Measurements from ENCODE around the gene PHF2.

PHF2 gene

DNA sequence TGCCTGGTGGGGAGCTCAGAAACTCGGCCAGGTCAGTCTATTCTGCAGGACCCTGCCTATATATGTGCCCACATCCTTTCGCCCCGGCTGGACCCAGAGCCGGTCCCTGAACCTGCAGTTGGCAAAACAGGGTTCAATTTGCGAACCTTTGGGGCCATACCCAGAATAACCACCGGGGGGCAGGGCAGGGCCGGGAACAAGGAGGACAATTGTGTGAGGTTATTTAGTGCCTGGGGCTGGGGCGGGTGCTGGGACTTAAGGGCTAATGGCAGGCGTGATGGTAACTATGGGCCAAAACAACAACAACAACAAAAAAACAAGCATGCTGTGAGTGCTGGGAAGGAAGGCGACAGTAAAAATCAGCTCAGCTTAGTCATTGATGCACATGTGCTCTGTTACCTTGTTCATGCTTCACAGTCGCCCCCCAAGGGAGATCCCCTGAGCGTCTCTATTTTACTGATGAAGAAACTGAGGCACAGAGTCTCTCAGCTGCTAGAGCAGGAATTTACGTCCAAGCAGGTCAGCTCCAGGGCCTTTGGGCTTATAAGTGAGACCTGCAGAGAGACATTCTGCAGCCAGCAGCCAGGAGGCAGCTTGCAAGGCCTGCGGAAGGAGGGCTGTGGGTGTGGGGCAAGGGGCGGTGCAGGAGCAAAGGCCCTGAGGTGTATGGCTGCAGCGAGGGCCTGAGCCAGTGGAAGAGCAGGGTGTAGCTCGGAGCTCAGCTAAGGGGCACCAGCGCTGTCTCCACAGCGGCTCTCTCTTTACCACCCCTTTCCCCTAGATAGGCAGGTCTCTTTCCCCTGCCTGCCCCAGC lies 106.0 kb downstream of the PHF2 start:
- DNase-seq, result peak; percentile 46

DNA sequence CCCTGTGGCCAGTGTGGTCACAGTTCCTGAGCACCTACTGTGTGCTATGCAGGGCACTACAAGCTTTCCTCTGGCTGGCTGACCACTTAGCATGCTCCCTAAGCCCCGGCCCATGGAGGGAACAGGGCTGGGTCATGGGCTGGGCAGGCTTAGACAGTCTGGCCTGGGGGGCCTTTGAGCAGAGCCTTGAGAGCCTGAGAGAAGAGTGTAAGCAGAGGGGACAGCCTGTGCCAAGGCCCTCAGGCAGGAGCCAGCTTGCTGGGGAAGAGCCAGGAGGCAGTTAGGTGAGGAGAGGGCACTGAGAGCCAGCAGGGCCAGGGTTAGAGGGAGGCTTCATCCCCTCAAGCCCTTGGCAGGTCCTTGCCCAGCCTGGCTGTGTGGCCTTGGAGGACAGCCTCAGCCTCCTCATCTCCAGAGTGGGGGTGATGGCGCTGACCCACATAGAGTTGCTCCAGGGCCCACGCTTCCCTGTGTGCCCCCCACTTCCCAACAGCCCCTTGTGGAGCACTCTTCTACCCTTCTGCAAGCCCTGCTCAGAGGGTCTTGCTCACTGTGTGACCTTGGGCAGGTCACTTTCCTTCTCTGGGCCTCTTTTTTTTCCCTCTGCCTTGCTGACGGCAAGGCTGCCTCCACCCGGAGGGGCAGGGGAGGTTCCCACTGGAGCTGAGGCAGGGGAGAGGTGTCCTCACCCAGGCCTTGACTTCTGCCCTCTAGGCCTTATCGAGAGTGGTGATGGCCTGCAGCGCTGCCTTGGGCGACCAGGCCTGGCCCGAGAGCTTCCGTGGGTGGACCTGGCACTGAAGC lies 107.1 kb downstream of the PHF2 start:
- no peak for DNase-seq

DNA sequence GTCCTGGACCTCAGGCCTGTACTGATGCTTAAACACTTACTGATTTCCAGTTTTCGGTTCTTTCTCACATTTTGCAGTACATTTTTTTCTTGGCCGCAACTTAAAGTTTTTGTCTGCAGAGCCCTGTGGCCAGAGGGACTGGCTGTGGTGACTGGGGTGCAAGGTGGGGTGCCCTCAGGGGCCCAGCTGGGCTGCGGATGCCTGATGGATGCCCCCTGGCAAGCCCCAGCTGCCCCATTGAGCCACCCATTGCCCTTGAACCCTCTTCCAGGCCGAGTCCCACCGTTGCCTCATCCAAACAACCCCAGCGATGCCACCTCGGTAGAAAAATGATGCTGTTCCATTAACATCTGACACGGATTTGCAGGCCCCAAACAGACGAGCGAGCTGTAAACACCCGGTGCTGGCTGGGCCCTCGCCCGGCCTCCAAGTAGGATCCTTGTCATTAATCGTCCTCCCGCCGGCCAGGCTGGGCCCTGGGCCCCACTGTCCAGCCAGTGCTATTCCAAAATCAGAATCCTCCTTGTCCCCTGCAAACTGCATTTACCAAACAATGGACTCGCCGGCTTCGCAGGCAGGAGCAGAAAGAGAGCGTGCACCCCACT lies 107.9 kb downstream of the PHF2 start:
- no peak for DNase-seq

DNA sequence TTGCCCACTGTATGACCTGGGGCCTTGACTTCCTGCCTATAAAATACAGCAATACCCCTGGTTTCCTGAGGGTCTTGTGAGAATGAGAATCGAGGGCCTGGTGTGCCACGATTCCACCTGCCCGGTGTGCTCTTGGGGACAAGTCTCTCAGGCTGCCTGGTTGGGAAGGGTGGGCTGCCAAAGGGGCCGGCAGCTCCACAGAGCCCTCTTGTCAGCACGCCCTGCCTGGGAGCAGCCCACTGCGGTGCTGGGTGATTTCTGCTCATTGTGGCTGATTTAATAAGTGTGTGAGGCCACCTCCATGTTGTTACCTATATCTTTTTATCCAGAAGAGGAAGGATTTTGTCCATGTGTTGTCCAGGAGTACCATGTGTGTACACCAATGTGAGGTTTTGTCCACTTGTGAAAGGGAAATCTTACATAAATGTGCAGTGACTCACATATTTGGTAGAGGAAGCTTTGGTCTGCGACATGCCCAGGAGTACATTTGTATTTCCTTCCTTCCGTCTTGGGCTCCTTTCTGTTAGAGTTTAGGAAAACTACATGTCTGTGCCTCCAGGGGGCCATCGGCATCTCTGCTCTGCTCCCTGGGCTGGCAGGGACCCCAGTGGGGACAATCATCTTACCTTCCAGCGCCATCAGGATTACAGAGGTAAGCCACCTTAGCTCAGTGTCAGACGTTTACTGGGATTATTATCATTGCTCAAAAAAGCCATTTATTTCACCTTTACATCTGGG lies 108.6 kb downstream of the PHF2 start:
- DNase-seq, result peak; percentile 11

DNA sequence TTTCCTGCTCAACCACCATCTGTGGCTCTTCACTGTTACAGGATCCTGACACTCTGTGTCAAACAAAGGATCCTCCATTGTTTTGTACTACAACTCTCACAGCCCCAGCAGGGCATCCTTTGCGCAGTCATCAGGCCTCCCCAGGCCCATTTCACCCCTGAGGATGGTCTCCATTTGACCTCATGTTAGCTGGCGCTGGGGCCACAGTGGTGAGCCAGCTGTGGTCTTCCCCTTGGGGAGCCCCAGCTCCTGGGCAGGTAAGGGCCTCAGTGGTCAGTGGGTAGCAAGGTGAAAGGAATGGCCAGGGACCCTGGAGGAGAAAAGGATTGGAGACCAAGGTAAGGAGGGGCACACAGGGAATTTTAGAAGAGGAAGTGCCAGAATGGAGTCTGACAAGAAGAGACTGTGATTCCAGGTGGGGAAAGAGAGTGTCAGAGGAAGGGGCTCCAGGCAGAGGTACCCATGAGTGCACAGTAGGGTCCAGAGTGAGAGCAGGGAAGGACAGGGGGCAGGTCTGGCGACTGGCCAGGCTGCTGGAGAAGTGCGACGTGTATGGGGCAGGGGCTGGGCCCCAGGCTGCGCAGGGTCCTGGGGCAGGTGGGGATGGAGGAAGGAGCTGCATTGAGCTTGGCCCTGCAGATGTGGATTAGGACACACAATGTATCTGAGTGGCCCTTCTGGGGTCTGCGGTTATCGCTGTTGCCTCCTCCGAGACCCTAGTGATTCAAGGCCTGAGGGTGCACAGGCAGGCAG lies 109.9 kb downstream of the PHF2 start:
- DNase-seq, result no peak

DNA sequence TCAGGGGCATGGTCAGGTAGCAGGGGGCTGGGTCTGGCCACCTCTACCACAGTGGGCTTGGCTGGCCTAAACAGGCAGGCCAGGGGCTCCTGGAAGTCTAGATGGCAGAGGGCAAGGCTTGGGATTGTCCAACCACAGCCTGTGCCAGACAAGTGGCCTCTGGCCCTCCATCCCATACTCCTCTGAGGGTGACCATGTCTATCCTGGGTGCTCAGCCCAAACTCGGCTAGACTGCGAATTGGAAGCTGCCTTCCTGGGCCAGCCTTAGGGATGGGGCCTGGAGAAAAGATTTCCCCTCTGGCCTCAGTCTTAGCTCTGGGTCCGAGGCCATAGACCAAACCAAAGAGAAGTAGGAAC lies 110.5 kb downstream of the PHF2 start:
- DNase-seq, result no peak

DNA sequence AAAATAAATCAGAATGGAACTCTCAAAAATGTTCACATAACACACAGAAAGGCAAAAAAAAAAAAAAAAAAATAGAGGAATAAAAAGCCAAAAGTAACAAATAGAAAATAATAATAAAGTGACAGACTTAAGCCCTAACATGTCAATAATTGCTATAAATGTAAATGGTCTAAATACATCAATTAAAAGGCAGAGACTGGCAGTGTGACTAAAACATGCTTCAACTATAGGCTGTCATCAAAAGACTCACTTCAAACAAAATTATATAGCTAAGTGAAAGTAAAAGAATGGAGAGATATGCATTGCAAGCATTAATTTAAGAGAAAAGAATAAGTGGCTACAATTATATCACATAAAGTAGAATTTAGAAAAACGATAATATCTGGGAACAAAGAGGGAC lies 114.2 kb downstream of the PHF2 start:
- no peak for DNase-seq

DNA sequence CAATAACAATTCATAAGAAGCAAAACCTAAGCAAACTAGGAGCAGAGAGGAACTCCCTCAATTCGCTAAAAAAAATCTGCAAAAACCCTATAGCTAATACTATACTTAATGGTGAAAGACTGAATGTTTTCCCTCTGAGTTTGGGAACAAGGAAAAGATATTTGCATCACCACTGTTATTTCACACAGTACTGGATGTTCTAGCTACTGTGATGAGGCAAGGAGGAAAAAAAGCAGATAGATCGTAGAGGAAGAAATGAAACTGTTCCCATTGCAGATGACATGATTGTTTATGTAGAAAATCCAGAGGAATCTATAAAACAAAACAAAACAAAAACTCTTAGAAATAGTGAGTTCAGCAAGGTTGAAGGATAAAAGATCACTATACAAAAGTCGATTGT lies 116.7 kb downstream of the PHF2 start:
- DNase-seq, result no peak

DNA sequence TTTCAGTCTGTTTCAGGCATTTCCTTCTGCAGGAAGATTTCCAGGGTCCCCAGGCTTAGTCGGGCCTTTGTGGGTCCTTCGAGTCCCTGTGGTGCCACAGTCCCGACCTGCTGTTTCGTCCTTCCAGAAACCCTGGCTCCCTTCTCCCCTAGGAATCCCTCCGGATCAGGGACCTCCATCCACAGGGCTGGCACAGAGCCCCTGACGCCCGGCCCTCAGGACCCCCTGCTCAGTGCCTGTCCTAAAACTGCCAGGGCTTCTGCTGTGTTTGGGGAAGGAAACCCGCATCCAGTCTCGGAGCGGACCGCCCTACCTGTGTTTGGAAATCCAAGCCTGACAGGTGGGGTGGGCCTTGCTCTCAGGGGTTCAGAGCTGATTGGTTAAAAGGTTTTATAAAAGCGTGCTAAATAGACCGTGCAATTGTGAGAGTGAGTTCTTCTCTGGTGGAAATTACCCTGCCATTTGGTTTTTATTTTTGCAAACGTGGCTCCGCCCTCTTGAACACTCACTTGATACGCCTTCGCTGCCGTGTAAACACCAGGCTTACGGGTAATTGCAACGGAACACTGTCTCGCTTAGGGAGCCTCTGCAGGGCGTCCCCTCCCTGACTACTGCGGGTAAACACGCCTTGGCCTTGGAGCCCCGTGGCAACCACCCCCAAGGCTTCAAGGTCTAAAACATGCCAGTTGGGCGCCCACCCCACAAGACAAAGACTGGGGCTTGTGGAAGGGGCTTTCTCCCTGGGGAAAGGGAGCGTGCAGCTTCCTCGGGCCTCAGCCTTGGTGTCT lies 121.2 kb downstream of the PHF2 start:
- DNase-seq, result peak; percentile 91

DNA sequence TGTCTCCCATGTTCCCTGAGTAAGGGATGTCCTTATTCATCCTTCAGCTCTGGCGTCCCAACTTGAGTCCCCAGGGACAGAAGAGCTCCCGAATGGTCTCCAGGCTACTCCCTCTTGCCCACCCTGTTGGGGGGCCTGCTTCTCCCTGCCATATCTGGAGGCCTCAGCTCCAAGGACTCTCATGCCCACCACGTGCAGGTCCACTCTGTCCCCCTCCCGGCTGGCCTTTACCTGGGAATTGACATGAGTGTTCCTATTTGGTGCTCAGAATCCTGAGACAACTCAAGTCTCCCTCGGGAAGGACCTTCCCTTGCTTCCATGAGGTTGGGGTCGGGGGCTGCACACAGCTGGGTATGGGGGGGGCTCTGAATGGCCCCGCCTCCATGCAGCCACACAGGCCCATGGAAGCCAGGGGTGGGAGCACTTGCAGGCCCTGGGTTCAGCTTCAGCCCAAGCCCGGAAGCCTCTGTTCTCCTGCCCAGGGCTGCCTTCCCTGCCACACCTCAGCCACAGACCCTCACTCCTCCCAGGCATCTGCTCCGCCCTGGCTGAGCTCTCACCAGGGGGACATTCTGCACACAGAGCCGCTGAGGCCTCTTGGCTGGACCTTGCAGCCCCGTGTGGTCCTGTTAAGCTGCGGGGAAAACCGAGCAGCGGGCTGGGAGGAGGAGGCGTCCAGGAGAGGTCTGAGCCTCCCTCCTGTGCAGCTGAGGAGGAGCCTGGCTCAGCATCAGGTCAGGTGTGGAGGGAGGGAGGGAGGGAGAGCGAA lies 121.9 kb downstream of the PHF2 start:
- DNase-seq, result peak; percentile 59

DNA sequence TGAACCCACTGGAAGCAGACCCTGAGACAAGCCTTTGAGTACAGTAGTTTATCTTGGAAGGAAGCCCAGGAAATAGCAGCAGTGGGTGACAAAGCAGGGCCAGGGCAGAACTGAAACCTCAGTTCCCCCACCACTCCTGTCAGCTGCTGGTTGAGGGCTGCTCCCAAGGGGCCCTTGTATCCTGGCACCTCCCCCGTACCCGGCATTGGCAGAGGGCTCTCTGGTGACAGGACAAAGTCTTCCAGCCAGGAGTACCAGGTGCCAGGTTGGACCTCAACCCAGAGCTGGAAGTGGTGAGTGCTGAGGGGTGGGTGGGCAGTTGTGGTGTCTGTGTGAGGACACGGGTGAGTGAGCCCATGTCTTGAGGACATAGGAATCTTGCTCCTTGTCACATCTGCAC lies 123.3 kb downstream of the PHF2 start:
- DNase-seq, result no peak

DNA sequence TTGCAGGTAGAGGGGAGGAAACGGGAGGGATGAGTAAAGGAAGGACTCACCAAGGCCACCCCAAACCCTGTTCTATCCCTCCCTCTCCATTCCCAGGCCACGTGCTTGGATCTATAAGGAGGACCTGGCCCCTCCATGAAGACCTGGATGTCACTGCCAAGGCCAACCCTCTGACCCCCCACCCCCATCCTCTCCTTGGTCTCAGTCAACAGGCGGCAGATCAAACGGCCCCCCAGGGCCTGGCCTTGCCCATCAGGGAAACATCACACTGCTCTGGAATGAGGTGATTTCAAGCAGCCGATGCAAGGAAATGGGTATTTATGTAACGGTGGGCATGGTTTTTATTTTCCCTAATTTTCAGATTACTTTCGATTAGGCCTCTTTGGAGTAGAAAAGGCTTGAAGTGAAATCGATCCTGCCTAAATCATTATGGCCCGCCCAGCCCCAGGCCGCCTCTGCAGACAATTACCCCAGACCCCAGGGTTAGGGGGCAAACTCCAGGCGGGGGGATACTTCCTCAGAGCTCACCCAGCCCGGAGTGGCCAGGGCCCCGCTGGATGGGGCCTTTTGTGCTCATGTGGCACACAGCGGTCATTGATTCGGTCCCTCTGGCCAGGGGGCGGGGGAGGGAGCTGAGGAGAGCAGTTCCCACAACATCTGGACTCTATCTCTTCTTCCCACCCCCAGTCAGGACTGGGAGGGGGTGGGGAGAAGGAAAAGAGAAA lies 125.3 kb downstream of the PHF2 start:
- DNase-seq, result no peak

DNA sequence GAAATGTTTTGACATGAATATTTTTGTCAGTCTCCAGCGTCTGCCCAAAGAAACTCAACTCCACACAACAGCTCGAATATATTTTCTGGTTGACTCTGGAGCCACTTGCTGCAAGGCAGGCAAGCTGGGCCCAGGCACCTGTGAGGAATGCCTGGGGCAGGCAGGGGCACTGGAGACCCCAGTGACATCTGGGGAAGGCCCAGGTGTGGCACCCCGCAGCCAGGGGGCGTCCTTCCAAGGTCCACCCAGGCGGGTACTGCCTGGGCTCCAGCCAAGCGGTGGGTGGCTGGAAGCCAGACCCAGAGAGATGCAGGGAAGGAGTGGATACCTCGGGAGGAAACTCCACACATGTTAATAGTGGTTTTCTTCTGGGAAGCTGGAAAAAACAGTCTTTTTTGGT lies 125.9 kb downstream of the PHF2 start:
- DNase-seq, result no peak

DNA sequence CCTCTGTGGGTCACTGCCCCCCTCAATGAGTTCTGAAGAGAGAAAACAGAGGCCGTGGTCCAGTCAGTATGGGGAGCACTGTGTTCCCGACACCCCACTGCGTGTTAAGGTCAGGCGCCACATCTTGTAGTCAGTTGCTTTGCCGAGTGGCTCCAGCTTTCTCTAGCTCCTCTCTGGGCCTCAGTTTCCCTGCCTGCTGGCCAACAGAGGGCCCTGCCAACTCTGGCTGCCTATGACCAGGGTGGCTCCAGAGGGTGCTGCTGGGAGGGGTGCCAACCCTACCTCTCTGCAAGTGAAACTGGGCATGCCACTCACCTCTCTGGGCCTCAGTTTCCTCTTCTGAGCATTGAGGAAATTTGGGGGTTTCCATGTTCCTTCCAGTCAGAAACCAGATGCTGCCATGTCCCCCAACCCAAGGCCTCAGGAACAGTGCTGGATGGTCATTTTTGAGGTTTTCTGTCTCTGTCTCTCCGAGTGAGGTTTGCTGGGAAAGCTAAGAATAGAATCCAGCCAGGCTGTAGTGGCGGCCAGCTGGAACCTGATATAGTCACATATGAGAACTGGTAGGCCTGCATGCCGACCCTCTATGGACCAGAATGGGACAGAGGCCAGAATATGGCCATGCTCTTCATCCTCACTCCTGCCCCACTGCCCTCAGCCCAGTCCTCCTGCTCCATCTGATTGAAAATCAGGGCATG lies 132.1 kb downstream of the PHF2 start:
- DNase-seq, result no peak

DNA sequence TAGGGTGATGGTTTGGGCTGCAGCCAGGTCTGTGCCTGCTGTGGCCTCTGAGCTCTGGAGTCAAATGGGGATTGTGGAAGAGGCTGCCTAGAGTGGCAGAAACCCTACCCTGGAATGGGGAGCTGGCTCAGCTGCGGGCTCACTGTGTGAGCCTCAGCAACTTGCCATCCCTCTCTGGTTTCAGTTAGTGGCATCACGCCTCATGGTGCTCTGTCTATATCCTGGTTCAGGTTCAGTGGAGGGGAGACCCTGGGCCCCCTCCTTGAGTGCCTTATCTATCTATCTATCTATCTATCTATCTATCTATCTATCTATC lies 132.6 kb downstream of the PHF2 start:
- no peak for DNase-seq

DNA sequence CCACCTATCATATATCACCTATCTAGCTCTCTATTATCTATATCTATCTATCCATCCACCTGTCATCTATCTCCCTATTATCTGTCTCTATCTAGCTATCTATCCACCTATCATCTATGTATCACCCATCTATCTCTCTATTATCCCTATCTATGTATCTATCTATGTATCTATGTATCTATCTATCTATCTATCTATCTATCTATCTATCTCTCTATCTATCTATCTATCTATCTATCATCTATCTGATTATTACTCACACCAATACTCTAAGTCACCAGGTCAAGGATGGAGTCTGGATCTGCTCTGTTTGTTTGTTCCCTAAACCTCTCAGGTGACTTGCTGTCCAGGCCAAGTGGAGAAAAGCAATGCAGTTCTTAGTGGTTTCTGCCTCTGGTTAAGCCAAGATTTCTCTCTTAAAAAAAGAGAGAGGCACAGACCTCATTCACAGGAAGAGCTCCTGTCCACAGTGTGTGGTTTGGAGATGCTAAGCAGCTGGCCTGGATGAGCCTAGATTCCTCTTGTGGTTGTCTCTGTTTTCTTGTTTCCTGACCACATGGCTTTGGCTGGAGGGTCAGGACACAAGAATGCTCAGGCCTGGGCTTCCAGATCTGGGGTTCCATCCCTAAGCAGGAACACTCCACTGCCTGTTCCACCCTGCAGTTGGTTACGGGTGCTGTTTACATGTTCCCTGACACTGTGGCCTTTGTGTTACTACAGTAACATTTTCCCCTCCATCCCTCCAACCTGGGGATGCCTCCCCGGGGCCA lies 133.4 kb downstream of the PHF2 start:
- no peak for DNase-seq

DNA sequence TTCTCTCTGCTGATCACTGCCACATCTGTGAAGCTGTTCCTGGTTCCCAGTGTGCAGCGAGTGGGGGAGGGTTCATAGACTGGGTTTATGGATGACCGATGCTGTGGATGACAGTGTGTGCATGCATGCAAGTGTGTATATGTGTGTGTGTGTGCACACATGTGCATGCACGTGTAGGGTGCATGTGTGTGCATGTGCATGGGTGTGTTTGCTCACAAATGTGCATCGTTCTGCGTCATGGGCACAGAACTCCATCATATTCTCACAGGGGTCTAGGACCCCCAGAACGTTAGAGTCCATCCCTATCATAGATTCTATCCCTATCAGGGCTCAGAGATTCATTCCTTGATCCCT lies 134.0 kb downstream of the PHF2 start:
- no peak for DNase-seq

DNA sequence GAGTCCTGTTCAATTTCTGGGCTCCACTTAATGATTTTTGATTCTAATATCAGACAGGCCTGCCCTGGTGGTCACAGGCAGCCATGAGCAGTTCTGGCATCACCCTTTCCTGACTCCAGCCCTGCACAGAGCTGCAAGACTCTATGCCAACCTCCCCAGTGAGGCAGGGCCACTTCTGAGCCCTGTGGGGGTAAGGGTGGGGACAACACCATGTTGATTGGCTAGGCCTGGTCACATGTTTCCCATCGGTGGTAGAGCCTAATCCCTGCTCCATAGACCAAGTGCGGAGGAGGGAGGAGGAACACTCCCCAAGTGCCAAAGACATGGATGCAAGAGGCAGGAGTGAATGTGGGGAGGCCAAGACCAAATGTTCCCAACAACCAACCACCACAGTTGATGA lies 134.6 kb downstream of the PHF2 start:
- DNase-seq, result no peak

DNA sequence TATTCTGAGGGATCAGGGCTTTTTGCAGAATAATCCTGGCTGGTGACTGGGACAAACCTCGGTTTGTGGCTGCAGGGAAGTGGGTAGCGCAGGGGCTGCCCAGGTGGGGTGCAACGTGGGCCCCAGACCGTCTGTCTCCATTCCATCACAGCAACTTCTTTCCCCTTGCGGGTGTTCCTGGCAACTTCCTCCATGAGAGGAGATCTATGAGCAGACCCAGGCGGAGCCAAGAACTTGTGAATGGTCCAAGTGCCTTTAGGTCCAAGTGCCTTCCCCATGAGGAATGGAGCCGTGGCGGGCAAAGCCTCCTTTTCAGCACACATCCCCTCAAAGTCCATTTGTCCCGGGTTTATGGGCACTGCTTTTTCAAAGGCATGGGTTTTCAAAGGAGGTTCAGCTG lies 136.5 kb downstream of the PHF2 start:
- no peak for DNase-seq
